HEK293T (cell line): ENCODE results near the gene ESR1.

Source experiments
- BHLHE40 ChIP-seq: fragments of 450-650 bp; IDR thresholded peaks from 2 replicates; pipeline ENCODE4 v1.6.1; 2016; ENCODE audit warnings: mild to moderate bottlenecking, moderate library complexity, borderline replicate concordance
- ELF4 ChIP-seq: fragments of 450-650 bp; IDR thresholded peaks from 2 replicates; pipeline ENCODE4 v1.6.1; 2017; ENCODE audit warnings: antibody characterized with exemption
- FOXA1 ChIP-seq: fragments of 450-650 bp; IDR thresholded peaks from 2 replicates; pipeline ENCODE4 v1.6.1; 2016; ENCODE audit warnings: mild to moderate bottlenecking
- FOXK2 ChIP-seq: fragments of 450-650 bp; IDR thresholded peaks from 2 replicates; pipeline ENCODE4 v1.6.1; 2016; ENCODE audit warnings: mild to moderate bottlenecking
- FOXM1 ChIP-seq: fragments of 450-650 bp; IDR thresholded peaks from 2 replicates; pipeline ENCODE4 v1.6.1; 2017; ENCODE audit warnings: mild to moderate bottlenecking, borderline replicate concordance
- HDGF ChIP-seq: fragments of 450-650 bp; IDR thresholded peaks from 2 replicates; pipeline ENCODE4 v1.6.1; 2017; ENCODE audit warnings: antibody characterized with exemption, borderline replicate concordance
- NFRKB ChIP-seq: fragments of 450-650 bp; IDR thresholded peaks from 2 replicates; pipeline ENCODE4 v1.6.1; 2016; ENCODE audit warnings: mild to moderate bottlenecking, moderate library complexity
- SP1 ChIP-seq: fragments of 450-650 bp; IDR thresholded peaks from 2 replicates; pipeline ENCODE4 v1.6.1; 2017
- SUZ12 ChIP-seq: fragments of 450-650 bp; IDR thresholded peaks from 2 replicates; pipeline ENCODE4 v1.6.1; 2016; ENCODE audit warnings: mild to moderate bottlenecking
- TARDBP ChIP-seq: fragments of 450-650 bp; IDR thresholded peaks from 2 replicates; pipeline ENCODE4 v1.6.1; 2016

- TF ChIP-seq SP1 (no peak), SUZ12 (no peak), TARDBP (no peak), FOXA1 (no peak), ELF4 (no peak), BHLHE40 (no peak), HDGF (no peak), FOXK2 (no peak), FOXM1 (no peak), NFRKB (no peak)
These were observed 74.7 kb downstream of the ESR1 start for GRCh38 chr6:151882206-151882605.
